ENCODE measurements around the gene SUMO3. TPM values are rescaled to one million over a fixed set of nuclear protein-coding genes. Genes with fewer than 3 reads are reported as not detected.

The SUMO3 gene
- total and polyA plus RNA-seq, 2 donors (not counting 3 experiments of a cell fraction or from before 2014, with no cell fraction given): 102 to 123 TPM

- Histone ChIP-seq H3K27me3 (ENCODE audit: control insufficient read depth in 2 of 2, insufficient read depth in 2 of 2, low read length in 2 of 2) (no peaks in the 10 kb centered on the region), H3K27ac (ENCODE audit: insufficient read depth, low read depth, low read length) (peak overlapping the region; percentile 97), H2AFZ (ENCODE audit: low read depth, low read length) (no peak overlapping the region), H3K9ac (replicated peaks; ENCODE audit: extremely low read depth, insufficient read depth, low read length) (peak overlapping the region; percentile 28), H3K9me3 (replicated peaks; ENCODE audit: control insufficient read depth, insufficient read depth, low read length) (no peaks in the 10 kb centered on the region), H3K36me3 (ENCODE audit: control insufficient read depth in 2 of 2, extremely low read depth in 1 of 2, insufficient read depth in 2 of 2, low read length in 2 of 2) (peaks cover 14 to 21% of the 10 kb centered on the region in 2 experiments), H3K9me1 (replicated peaks; ENCODE audit: control insufficient read depth, extremely low read depth, insufficient read depth, low read length) (no peaks in the 10 kb centered on the region), H3K4me2 (ENCODE audit: insufficient read depth, low read length) (peak overlapping the region; percentile 89), H3K79me2 (ENCODE audit: control insufficient read depth, insufficient read depth, low read length) (peaks cover 93% of the 10 kb centered on the region), H4K20me1 (replicated peaks; ENCODE audit: control insufficient read depth, extremely low read depth, insufficient read depth, low read length) (peaks cover 5% of the 10 kb centered on the region), H3K4me1 (ENCODE audit: control insufficient read depth, extremely low read depth, insufficient read depth, low read length) (peaks cover 64% of the 10 kb centered on the region), H3K4me3 (replicated peaks in 1 of 3; ENCODE audit: insufficient read depth in 1 of 3, low read depth in 1 of 3, low read length in 3 of 3) (no peak overlapping the region)
- no peak for DNase-seq (ENCODE audit: low read depth, low spot score)
- intact Hi-C loops (cut with micrococcal nuclease) (no loop called here), dilution Hi-C loops (cut with MboI; ENCODE audit: extremely low pct_ligation_motif_present, low sequenced_read_pairs) (no loop called here)
- BruUV-seq (replicated peaks): no TSS peak
- no peak for FAIRE-seq
- ChIA-PET POLR2A (no interaction called here), CTCF (interaction anchor here (0.7 to 1.9 kb wide), 3 partner anchors 13 to 66 kb away, joined by 4 to 11 read pairs (median 5); partner anchors contain the start of gene UBE2G2)
- TF ChIP-seq POLR2AphosphoS5 (IDR thresholded peaks at IDR 0.05; ENCODE audit: insufficient read depth, low read depth, low read length) (no peak), EZH2 (IDR thresholded peaks at IDR 0.05; ENCODE audit: borderline replicate concordance, low read depth, low read length, severe bottlenecking) (no peak), JUN (IDR thresholded peaks at IDR 0.05; ENCODE audit: borderline replicate concordance, insufficient read depth, insufficient read length, low read depth) (no peak), GATA2 (IDR thresholded peaks at IDR 0.05; ENCODE audit: insufficient read depth, insufficient read length, low read depth, low read length) (no peak), FOS (IDR thresholded peaks at IDR 0.05; ENCODE audit: borderline replicate concordance, insufficient read depth, low read length) (no peak), POLR2A (IDR thresholded peaks at IDR 0.05; ENCODE audit: low read depth, low read length) (no peak), MYC (IDR thresholded peaks at IDR 0.05; ENCODE audit: low read depth, low read length) (no peak), MAX (IDR thresholded peaks at IDR 0.05; ENCODE audit: insufficient read depth, insufficient read length) (no peak)
- TF ChIP-seq, protein P1, sequence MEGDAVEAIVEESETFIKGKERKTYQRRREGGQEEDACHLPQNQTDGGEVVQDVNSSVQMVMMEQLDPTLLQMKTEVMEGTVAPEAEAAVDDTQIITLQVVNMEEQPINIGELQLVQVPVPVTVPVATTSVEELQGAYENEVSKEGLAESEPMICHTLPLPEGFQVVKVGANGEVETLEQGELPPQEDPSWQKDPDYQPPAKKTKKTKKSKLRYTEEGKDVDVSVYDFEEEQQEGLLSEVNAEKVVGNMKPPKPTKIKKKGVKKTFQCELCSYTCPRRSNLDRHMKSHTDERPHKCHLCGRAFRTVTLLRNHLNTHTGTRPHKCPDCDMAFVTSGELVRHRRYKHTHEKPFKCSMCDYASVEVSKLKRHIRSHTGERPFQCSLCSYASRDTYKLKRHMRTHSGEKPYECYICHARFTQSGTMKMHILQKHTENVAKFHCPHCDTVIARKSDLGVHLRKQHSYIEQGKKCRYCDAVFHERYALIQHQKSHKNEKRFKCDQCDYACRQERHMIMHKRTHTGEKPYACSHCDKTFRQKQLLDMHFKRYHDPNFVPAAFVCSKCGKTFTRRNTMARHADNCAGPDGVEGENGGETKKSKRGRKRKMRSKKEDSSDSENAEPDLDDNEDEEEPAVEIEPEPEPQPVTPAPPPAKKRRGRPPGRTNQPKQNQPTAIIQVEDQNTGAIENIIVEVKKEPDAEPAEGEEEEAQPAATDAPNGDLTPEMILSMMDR (IDR thresholded peaks at IDR 0.05; ENCODE audit: extremely low read depth in 1 of 2, insufficient read depth in 1 of 2, low read depth in 1 of 2, low read length in 2 of 2): no peak
These were observed 49.6 kb upstream of the SUMO3 start for GRCh38 chr21:44867464-44867863.

Data from endothelial cell of umbilical vein (primary cell).